HTERT RPE-1 (cell line): Measurements from ENCODE around the gene EXOC6B.

ENCODE experiments used
- in situ Hi-C: fragments of 300-500 bp; cut with MboI; formaldehyde crosslinking; loops from 4 replicates; pipeline ENCODE4 v1.14.3; 2020; ENCODE audit warnings: low sequenced_read_pairs

EXOC6B gene

GRCh38 chr2:72185206-72185605, 640.6 kb downstream of the EXOC6B start:
- in situ Hi-C loops = no loop called here

GRCh38 chr2:72183466-72183865, 642.4 kb downstream of the EXOC6B start:
- in situ Hi-C loops = no loop called here

GRCh38 chr2:72183016-72183415, 642.8 kb downstream of the EXOC6B start:
- in situ Hi-C loops = no loop called here

- in situ Hi-C loops = no loop called here
Measured at GRCh38 chr2:72182547-72182946, 643.3 kb downstream of the EXOC6B start.

- in situ Hi-C loops = no loop called here
Measured at GRCh38 chr2:72181616-72182015, 644.2 kb downstream of the EXOC6B start.

GRCh38 chr2:72180351-72180750, 645.5 kb downstream of the EXOC6B start:
- in situ Hi-C loops = no loop called here

- in situ Hi-C loops = no loop called here
Measured at GRCh38 chr2:72178551-72178950, 647.3 kb downstream of the EXOC6B start.

GRCh38 chr2:72176281-72176680, 649.6 kb downstream of the EXOC6B start:
- in situ Hi-C loops = no loop called here

GRCh38 chr2:72175636-72176035, 650.2 kb downstream of the EXOC6B start:
- in situ Hi-C loops = no loop called here

GRCh38 chr2:72173640-72174321, 652.1 kb downstream of the EXOC6B start:
- in situ Hi-C loops = no loop called here

- in situ Hi-C loops = no loop called here
Measured at GRCh38 chr2:72172478-72172877, 653.4 kb downstream of the EXOC6B start.

GRCh38 chr2:72166279-72166678, 659.6 kb downstream of the EXOC6B start:
- in situ Hi-C loops = no loop called here

- in situ Hi-C loops = no loop called here
Measured at GRCh38 chr2:72165792-72166191, 660.0 kb downstream of the EXOC6B start.

- in situ Hi-C loops = no loop called here
Measured at GRCh38 chr2:72162574-72162973, 663.3 kb downstream of the EXOC6B start.

- in situ Hi-C loops = no loop called here
Measured at GRCh38 chr2:72159211-72159993, 666.4 kb downstream of the EXOC6B start.

- in situ Hi-C loops = no loop called here
Measured at GRCh38 chr2:72157871-72158771, 667.7 kb downstream of the EXOC6B start.

- in situ Hi-C loops = no loop called here
Measured at GRCh38 chr2:72156872-72157271, 669.0 kb downstream of the EXOC6B start.

GRCh38 chr2:72155737-72156136, 670.1 kb downstream of the EXOC6B start:
- in situ Hi-C loops = no loop called here

GRCh38 chr2:72155151-72155550, 670.7 kb downstream of the EXOC6B start:
- in situ Hi-C loops = no loop called here

GRCh38 chr2:72154386-72154975, 671.4 kb downstream of the EXOC6B start:
- in situ Hi-C loops = no loop called here

- in situ Hi-C loops = no loop called here
Measured at GRCh38 chr2:72153924-72154323, 671.9 kb downstream of the EXOC6B start.
